ENCODE results near the gene MINDY4.

DNA sequence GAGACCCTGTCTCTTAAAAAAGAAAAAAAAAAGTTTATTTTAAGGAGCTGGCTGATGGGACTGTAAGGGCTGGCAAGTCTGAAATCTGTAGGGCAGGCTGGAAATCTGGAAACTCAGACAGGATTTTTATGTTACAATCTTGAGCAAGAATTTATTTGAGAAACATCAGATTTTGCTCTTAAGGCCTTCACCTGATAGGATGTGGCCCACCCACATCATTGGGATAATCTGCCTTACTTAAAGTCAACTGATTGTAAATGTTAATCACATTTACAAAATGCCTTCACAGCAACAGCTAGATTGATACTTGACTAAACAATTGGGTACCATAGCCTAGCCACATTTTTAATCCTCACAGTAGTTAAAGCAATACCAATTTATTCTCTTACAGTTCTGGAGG lies 11.5 kb downstream of the MINDY4 start:
- TF ChIP-seq CEBPB (IDR thresholded peaks at IDR 0.05; ENCODE audit: low read depth, low read length) = no peak
- no peak for TF ChIP-seq CTCF (conservative IDR thresholded peaks at IDR 0.05; ENCODE audit: low read depth, low read length)

All from IMR-90 (cell line).